Renal cortical epithelial cell (primary cell): ENCODE data around the gene EML4. TPM values are rescaled to one million over a fixed set of nuclear protein-coding genes. Genes with fewer than 3 reads are reported as not detected.
"Not testable (repeated sequence)": the region's sequence is repeated elsewhere in the genome, so short reads cannot be mapped to it uniquely, and the experiment has no call there.

Experiments used
- DNase-seq: peaks from one replicate; pipeline ENCODE4 v3.0.0-alpha.2; 2011; ENCODE audit warnings: low read depth
- total RNA-seq: library from RNA; depleted of rRNA; stranded (reverse); fragments of >200 nt; gene quantifications from 2 replicates; pipeline ENCODE4 v1.2.3, GENCODE V29; 2014

Gene EML4
- total RNA-seq, 1 donor from 2014 or later = 45.6 TPM

GRCh38 chr2:42359304-42359964 lies 190.3 kb downstream of the EML4 start:
- peak; percentile 28 for DNase-seq

GRCh38 chr2:42359965-42360483 lies 190.9 kb downstream of the EML4 start:
- peak; percentile 28 for DNase-seq

- DNase-seq = no peak
Measured at GRCh38 chr2:42360493-42360889, 191.3 kb downstream of the EML4 start.

GRCh38 chr2:42360890-42361727 lies 192.0 kb downstream of the EML4 start, which contains the start of gene COX7A2L:
COX7A2L (minus strand) TSS chr2:42361217; CDS start chr2:42361161, 56 bp downstream.
- peak; percentile 91 for DNase-seq

GRCh38 chr2:42361728-42362283 lies 192.7 kb downstream of the EML4 start:
- no peak for DNase-seq

- no peak for DNase-seq
Measured at GRCh38 chr2:42363413-42363812, 194.3 kb downstream of the EML4 start.

- no peak for DNase-seq
Measured at GRCh38 chr2:42364658-42365057, 195.5 kb downstream of the EML4 start.

GRCh38 chr2:42366411-42366810 lies 197.3 kb downstream of the EML4 start:
- no peak for DNase-seq

- peak; percentile 77 for DNase-seq
Measured at GRCh38 chr2:42367835-42368234, 198.7 kb downstream of the EML4 start.

- DNase-seq = no peak
Measured at GRCh38 chr2:42368817-42369531, 199.8 kb downstream of the EML4 start.

- DNase-seq = peak; percentile 63
Measured at GRCh38 chr2:42369532-42370229, 200.5 kb downstream of the EML4 start.

- no peak for DNase-seq
Measured at GRCh38 chr2:42371611-42372473, 202.7 kb downstream of the EML4 start.

GRCh38 chr2:42372474-42373200 lies 203.5 kb downstream of the EML4 start:
- no peak for DNase-seq

- DNase-seq = no peak
Measured at GRCh38 chr2:42376758-42377157, 207.6 kb downstream of the EML4 start.

- DNase-seq = no peak
Measured at GRCh38 chr2:42378415-42378814, 209.3 kb downstream of the EML4 start.

GRCh38 chr2:42380026-42380425 lies 210.9 kb downstream of the EML4 start:
- DNase-seq = not testable (repeated sequence)

GRCh38 chr2:42382144-42382543 lies 213.0 kb downstream of the EML4 start:
- DNase-seq = no peak
